TTC549 (cell line): ENCODE data around the gene PARM1.

Experiments
- FAIRE-seq: peaks from 2 replicates; lab custom pipeline; 2012; peaks lifted over from hg19 to GRCh38; lab: Jason Lieb, UNC

The PARM1 gene

GRCh38 chr4:74942918-74943253 is 10.0 kb downstream of the PARM1 start:
- no peak for FAIRE-seq

GRCh38 chr4:74944354-74944793 is 11.5 kb downstream of the PARM1 start:
- FAIRE-seq, result no peak

GRCh38 chr4:74946196-74946595 is 13.3 kb downstream of the PARM1 start:
- no peak for FAIRE-seq

- no peak for FAIRE-seq
Observed at GRCh38 chr4:74947798-74948197, 14.9 kb downstream of the PARM1 start.

GRCh38 chr4:74948236-74948635 is 15.3 kb downstream of the PARM1 start:
- no peak for FAIRE-seq

- no peak for FAIRE-seq
Observed at GRCh38 chr4:74950200-74950599, 17.3 kb downstream of the PARM1 start.

GRCh38 chr4:74950882-74951281 is 18.0 kb downstream of the PARM1 start:
- no peak for FAIRE-seq

GRCh38 chr4:74953647-74954046 is 20.7 kb downstream of the PARM1 start:
- no peak for FAIRE-seq

- no peak for FAIRE-seq
Observed at GRCh38 chr4:74958881-74959280, 26.0 kb downstream of the PARM1 start.

GRCh38 chr4:74961230-74961629 is 28.3 kb downstream of the PARM1 start:
- no peak for FAIRE-seq

- no peak for FAIRE-seq
Observed at GRCh38 chr4:74962584-74962983, 29.7 kb downstream of the PARM1 start.

- no peak for FAIRE-seq
Observed at GRCh38 chr4:74964311-74964710, 31.4 kb downstream of the PARM1 start.

GRCh38 chr4:74967324-74967723 is 34.4 kb downstream of the PARM1 start:
- FAIRE-seq, result no peak

- FAIRE-seq, result no peak
Observed at GRCh38 chr4:74968456-74969164, 35.7 kb downstream of the PARM1 start.

GRCh38 chr4:74969507-74970474 is 36.9 kb downstream of the PARM1 start:
- FAIRE-seq, result no peak

GRCh38 chr4:74970577-74970976 is 37.7 kb downstream of the PARM1 start:
- FAIRE-seq, result no peak

- FAIRE-seq, result no peak
Observed at GRCh38 chr4:74971862-74972261, 38.9 kb downstream of the PARM1 start.

- FAIRE-seq, result no peak
Observed at GRCh38 chr4:74975082-74975481, 42.2 kb downstream of the PARM1 start.

- no peak for FAIRE-seq
Observed at GRCh38 chr4:74975848-74976824, 43.2 kb downstream of the PARM1 start.

GRCh38 chr4:74982546-74983252 is 49.8 kb downstream of the PARM1 start:
- no peak for FAIRE-seq

GRCh38 chr4:74983253-74983635 is 50.3 kb downstream of the PARM1 start:
- FAIRE-seq, result no peak
